ENCODE data around the gene PARD6B.

DNA sequence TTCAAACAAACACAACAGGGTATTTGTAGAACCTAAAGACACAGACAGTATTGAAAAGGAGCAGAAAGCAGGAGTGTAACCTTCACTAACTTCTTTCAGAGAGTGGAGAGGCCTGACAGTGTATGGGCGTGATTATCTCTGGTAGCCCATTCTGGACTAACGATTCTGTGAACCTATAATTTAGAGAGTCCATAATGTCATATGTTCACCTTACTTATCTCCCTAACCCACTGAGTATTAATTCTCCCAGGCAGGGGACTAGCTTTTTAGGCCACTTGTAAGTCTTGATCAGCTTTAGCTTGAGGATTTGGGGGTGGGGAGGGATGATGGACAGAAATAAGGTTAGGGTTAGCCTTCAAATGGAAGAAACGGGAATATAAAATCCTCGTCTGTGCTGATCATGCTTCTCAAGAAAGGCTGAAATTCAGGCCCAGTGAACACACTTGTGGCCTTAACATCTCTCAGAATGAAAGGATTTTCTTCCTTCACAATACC is 2.8 kb upstream of the PARD6B start:
- TF ChIP-seq SMC3 (IDR thresholded peaks at IDR 0.05; ENCODE audit: low read depth, low read length) (no peak), RAD21 (IDR thresholded peaks at IDR 0.05; ENCODE audit: low read length) (no peak)
